Neural cell (in vitro differentiated cells): ENCODE data around the gene SPDYC. TPM values are rescaled to one million over a fixed set of nuclear protein-coding genes. Genes with fewer than 3 reads are reported as not detected.

Experiments used
- H2AFZ ChIP-seq: fragments of 200-600, 300-800 bp; sonication (generic), shearing (Covaris generic); 2 replicates; pipeline ENCODE4 v1.6.0; 2014; ENCODE audit warnings: low read depth, mild to moderate bottlenecking, antibody characterized with exemption, low read length, moderate library complexity
- H3F3A ChIP-seq: fragments of 200-600 bp; shearing (Covaris generic); 2 replicates; pipeline ENCODE4 v1.6.1; 2016; ENCODE audit warnings: mild to moderate bottlenecking, moderate library complexity, mixed read lengths, antibody characterized with exemption, low read length; ENCODE audit not compliant: insufficient read depth, poor library complexity, severe bottlenecking
- H3K27ac ChIP-seq: fragments of 200-600, 300-800 bp; sonication (generic), shearing (Covaris generic); 2 replicates; pipeline ENCODE4 v1.5.1; 2014; ENCODE audit warnings: mild to moderate bottlenecking, low read length, moderate library complexity
- H3K27me3 ChIP-seq: fragments of 300-800, 200-600 bp; sonication (generic), shearing (Covaris generic); 2 replicates; pipeline ENCODE4 v1.6.0; 2014; ENCODE audit warnings: mild to moderate bottlenecking, low read depth, low read length, moderate library complexity; ENCODE audit not compliant: insufficient read depth
- H3K36me3 ChIP-seq: fragments of 300-800, 200-600 bp; sonication (generic), shearing (Covaris generic); 2 replicates; pipeline ENCODE4 v1.5.1; 2014; ENCODE audit warnings: mild to moderate bottlenecking, antibody characterized with exemption, low read length, moderate library complexity; ENCODE audit not compliant: insufficient read depth
- H3K4me2 ChIP-seq: fragments of 300-800, 200-600 bp; sonication (generic), shearing (Covaris generic); 2 replicates; pipeline ENCODE4 v1.6.0; 2014; ENCODE audit warnings: mild to moderate bottlenecking, low read length
- H3K4me3 ChIP-seq: fragments of 300-800, 200-600 bp; sonication (generic), shearing (Covaris generic); 2 replicates; pipeline ENCODE4 v1.5.1; 2014; ENCODE audit warnings: mild to moderate bottlenecking, low read length, moderate library complexity
- H3K79me2 ChIP-seq: fragments of 200-600 bp; shearing (Covaris generic); replicated peaks from 2 replicates; pipeline ENCODE4 v1.6.0; 2014; ENCODE audit warnings: mild to moderate bottlenecking, low read length, moderate library complexity; ENCODE audit not compliant: insufficient read depth
- H3K9ac ChIP-seq: fragments of 300-800, 200-600 bp; sonication (generic), shearing (Covaris generic); 2 replicates; pipeline ENCODE4 v1.6.1; 2016; ENCODE audit warnings: mild to moderate bottlenecking, low read length, mixed read lengths
- H3K9me2 ChIP-seq: fragments of 200-600 bp; shearing (Covaris generic); 2 replicates; pipeline ENCODE4 v1.6.1; 2016; ENCODE audit warnings: mild to moderate bottlenecking, low read length, mixed read lengths; ENCODE audit not compliant: insufficient read depth
- H3K9me3 ChIP-seq: fragments of 200-600, 300-800 bp; sonication (generic), shearing (Covaris generic); 2 replicates; pipeline ENCODE4 v1.6.1; 2016; ENCODE audit warnings: mild to moderate bottlenecking, mixed run types, low read length, moderate library complexity, mixed read lengths
- H4K20me1 ChIP-seq: fragments of 200-600 bp; shearing (Covaris generic); 2 replicates; pipeline ENCODE4 v1.6.1; 2016; ENCODE audit warnings: mild to moderate bottlenecking, mixed run types; ENCODE audit not compliant: insufficient read depth
- CTCF ChIP-seq: fragments of 450-650 bp; IDR thresholded peaks from 2 replicates; pipeline ENCODE4 v1.5.1; 2014; ENCODE audit warnings: antibody characterized with exemption, mild to moderate bottlenecking, moderate library complexity; ENCODE audit not compliant: poor library complexity, severe bottlenecking
- EP300 ChIP-seq: fragments of 450-650 bp; conservative IDR thresholded peaks from 2 replicates; pipeline ENCODE4 v1.6.1; 2014; ENCODE audit warnings: antibody characterized with exemption, mild to moderate bottlenecking, moderate library complexity; ENCODE audit not compliant: poor library complexity, severe bottlenecking
- EZH2 ChIP-seq: fragments of 200-600, 300-800 bp; shearing (Covaris generic), sonication (generic); IDR thresholded peaks from 2 replicates; pipeline ENCODE4 v1.6.1; 2014; ENCODE audit warnings: antibody characterized with exemption, low read length, borderline replicate concordance, mild to moderate bottlenecking; ENCODE audit not compliant: insufficient read depth, poor library complexity, severe bottlenecking
- MXI1 ChIP-seq: fragments of 450-650 bp; conservative IDR thresholded peaks from 2 replicates; pipeline ENCODE4 v1.6.1; 2014; ENCODE audit warnings: antibody characterized with exemption, mild to moderate bottlenecking; ENCODE audit not compliant: poor library complexity, severe bottlenecking
- POLR2AphosphoS5 ChIP-seq: IDR thresholded peaks from 2 replicates; pipeline ENCODE4 v1.6.1; 2012
- RAD21 ChIP-seq: fragments of 450-650 bp; conservative IDR thresholded peaks from 2 replicates; pipeline ENCODE4 v1.6.1; 2014; ENCODE audit warnings: antibody characterized with exemption, mild to moderate bottlenecking, moderate library complexity
- SMC3 ChIP-seq: fragments of 450-650 bp; conservative IDR thresholded peaks from 2 replicates; pipeline ENCODE4 v1.6.1; 2014; ENCODE audit warnings: antibody characterized with exemption, mild to moderate bottlenecking, moderate library complexity; ENCODE audit not compliant: poor library complexity
- TAF1 ChIP-seq: IDR thresholded peaks from 2 replicates; pipeline ENCODE4 v1.6.1; 2012; ENCODE audit warnings: low read depth
- polyA plus RNA-seq: library from polyadenylated mRNA; depleted of rRNA; stranded (reverse); fragments of >200 nt; gene quantifications from 2 replicates; pipeline ENCODE4 v1.2.3, GENCODE V29; 2014
- TF ChIP-seq, protein P1 (sequence below): IDR thresholded peaks from 2 replicates; pipeline ENCODE4 v1.6.1; 2012; ENCODE audit warnings: borderline replicate concordance

SPDYC gene
- polyA plus RNA-seq, 1 donor from 2014 or later: not detected

DNA sequence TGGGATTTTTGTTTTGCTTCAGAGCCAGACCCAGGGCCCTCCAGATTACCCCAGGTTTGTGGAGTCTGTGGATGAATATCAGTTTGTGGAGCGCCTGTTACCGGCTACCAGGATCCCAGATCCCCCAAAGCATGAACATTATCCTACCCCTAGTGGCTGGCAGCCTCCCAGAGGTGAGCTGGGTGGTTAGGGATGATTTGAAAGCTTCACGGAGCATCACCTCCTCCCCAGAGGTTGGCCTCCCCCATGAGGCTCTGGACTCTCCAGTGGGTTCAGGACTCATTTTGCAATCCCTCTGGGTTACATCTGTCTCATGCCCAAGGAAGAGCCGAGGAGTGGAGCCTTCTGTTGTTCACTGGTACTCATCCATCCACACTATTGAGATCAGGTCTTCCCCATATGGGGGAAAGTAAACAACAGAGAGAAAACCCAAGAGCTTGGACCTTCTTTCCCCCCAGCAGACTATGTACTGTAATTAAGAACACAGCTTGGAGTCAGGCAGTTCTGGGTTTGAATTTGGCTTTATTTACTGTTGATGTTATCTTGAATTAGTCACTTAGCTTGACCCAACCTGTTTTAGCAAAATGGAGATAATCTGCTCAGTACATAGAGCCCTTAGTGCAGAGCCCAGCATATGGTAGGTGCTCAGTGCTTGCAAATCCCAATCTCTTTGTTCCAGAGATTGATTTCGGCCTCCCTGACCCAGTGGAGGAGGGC lies 45.4 kb upstream of the SPDYC start:
- H2AFZ ChIP-seq: no peak overlapping the region
- H3K4me3 ChIP-seq: no peak overlapping the region
- no peak overlapping the region for H3K27ac ChIP-seq
- peaks cover 10% of the 10 kb centered on the region for H3K36me3 ChIP-seq
- H3F3A ChIP-seq: no peaks in the 10 kb centered on the region
- H3K9ac ChIP-seq: no peak overlapping the region
- H4K20me1 ChIP-seq: no peaks in the 10 kb centered on the region
- H3K27me3 ChIP-seq: no peaks in the 10 kb centered on the region
- H3K79me2 ChIP-seq: peaks cover 31% of the 10 kb centered on the region
- no peak for TF ChIP-seq CTCF
- TF ChIP-seq EP300: no peak
- TF ChIP-seq, protein P1, sequence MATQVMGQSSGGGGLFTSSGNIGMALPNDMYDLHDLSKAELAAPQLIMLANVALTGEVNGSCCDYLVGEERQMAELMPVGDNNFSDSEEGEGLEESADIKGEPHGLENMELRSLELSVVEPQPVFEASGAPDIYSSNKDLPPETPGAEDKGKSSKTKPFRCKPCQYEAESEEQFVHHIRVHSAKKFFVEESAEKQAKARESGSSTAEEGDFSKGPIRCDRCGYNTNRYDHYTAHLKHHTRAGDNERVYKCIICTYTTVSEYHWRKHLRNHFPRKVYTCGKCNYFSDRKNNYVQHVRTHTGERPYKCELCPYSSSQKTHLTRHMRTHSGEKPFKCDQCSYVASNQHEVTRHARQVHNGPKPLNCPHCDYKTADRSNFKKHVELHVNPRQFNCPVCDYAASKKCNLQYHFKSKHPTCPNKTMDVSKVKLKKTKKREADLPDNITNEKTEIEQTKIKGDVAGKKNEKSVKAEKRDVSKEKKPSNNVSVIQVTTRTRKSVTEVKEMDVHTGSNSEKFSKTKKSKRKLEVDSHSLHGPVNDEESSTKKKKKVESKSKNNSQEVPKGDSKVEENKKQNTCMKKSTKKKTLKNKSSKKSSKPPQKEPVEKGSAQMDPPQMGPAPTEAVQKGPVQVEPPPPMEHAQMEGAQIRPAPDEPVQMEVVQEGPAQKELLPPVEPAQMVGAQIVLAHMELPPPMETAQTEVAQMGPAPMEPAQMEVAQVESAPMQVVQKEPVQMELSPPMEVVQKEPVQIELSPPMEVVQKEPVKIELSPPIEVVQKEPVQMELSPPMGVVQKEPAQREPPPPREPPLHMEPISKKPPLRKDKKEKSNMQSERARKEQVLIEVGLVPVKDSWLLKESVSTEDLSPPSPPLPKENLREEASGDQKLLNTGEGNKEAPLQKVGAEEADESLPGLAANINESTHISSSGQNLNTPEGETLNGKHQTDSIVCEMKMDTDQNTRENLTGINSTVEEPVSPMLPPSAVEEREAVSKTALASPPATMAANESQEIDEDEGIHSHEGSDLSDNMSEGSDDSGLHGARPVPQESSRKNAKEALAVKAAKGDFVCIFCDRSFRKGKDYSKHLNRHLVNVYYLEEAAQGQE: no peak
- TF ChIP-seq POLR2AphosphoS5: no peak
- no peak for TF ChIP-seq SMC3
- TF ChIP-seq MXI1: no peak
- TF ChIP-seq EZH2: no peak
- TF ChIP-seq TAF1: no peak
- TF ChIP-seq RAD21: no peak
- H3K9me2 ChIP-seq: no peaks in the 10 kb centered on the region
- no peaks in the 10 kb centered on the region for H3K9me3 ChIP-seq
- H3K4me2 ChIP-seq: no peak overlapping the region

DNA sequence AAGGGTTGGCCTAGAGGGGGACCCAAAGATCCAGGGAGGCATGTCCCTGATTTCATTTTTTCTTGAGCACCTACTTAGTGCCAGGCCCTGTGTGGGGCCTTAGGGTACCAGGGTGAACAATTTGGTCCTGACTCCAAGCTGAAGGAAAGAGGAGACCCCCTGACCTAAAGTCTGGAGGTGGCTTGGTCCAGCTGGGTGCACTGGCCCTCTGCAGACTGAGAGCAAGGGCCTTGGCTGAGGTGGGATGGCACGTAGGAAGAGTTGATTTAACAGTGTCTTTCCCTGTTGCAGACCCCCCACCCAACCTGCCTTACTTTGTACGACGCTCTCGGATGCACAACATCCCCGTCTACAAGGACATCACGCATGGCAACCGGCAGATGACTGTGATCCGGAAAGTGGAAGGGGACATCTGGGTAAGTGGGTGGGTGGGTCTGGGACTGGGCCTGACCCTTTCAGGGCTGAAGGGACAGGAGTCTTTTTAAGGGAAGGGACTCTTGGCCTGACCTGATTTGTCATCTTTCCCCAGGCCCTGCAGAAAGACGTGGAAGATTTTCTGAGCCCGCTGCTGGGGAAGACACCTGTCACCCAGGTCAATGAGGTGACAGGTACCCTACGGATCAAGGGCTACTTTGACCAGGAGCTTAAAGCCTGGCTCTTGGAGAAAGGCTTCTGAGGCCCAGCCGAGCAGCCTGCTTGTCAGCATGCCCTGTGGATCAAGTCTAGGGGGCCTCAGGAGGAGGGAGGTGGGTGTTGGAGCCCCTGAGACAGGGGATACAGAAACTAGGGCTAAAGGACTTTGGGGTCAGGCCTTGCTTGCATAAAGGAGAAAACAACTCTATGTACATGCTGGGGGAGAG lies 44.6 kb upstream of the SPDYC start:
- no peaks in the 10 kb centered on the region for H4K20me1 ChIP-seq
- H3K4me2 ChIP-seq: no peak overlapping the region
- peaks cover 8% of the 10 kb centered on the region for H3K36me3 ChIP-seq
- peaks cover 28% of the 10 kb centered on the region for H3K79me2 ChIP-seq
- no peaks in the 10 kb centered on the region for H3K9me3 ChIP-seq
- H3K27me3 ChIP-seq: no peaks in the 10 kb centered on the region
- H3F3A ChIP-seq: no peaks in the 10 kb centered on the region
- no peak overlapping the region for H2AFZ ChIP-seq
- no peak for TF ChIP-seq RAD21
- no peak for TF ChIP-seq EP300
- TF ChIP-seq, protein P1: no peak
- no peak for TF ChIP-seq TAF1
- no peak for TF ChIP-seq CTCF
- TF ChIP-seq SMC3: no peak
- TF ChIP-seq POLR2AphosphoS5: no peak
- TF ChIP-seq EZH2: no peak
- no peak for TF ChIP-seq MXI1
- no peak overlapping the region for H3K9ac ChIP-seq
- no peak overlapping the region for H3K27ac ChIP-seq
- H3K9me2 ChIP-seq: no peaks in the 10 kb centered on the region
- H3K4me3 ChIP-seq: no peak overlapping the region
